Activated CD4-positive, alpha-beta T cell treated with anti-CD3 and anti-CD28 coated beads, Interleukin-2, amount 10 ng/mL, durations not matched to agents 24 days and 14 days (primary cell): ENCODE data around the gene CYP3A4. TPM values are rescaled to one million over a fixed set of nuclear protein-coding genes. Genes with fewer than 3 reads are reported as not detected.
"Not testable (repeated sequence)": the region's sequence is repeated elsewhere in the genome, so short reads cannot be mapped to it uniquely, and the experiment has no call there.

ENCODE experiments used
- DNase-seq: peaks from one replicate; pipeline ENCODE4 v3.0.0; 2022
- H3K27ac Mint-ChIP-seq: one replicate; pipeline ENCODE4 v1.8.0; 2022; ENCODE audit warnings: mild to moderate bottlenecking, mixed read lengths
- H3K27me3 Mint-ChIP-seq: one replicate; pipeline ENCODE4 v1.8.0; 2022; ENCODE audit warnings: mixed read lengths
- H3K36me3 Mint-ChIP-seq: one replicate; pipeline ENCODE4 v1.8.0; 2022; ENCODE audit warnings: low read depth, mild to moderate bottlenecking, mixed read lengths
- H3K4me1 Mint-ChIP-seq: one replicate; pipeline ENCODE4 v1.8.0; 2021; ENCODE audit warnings: mixed read lengths
- H3K4me3 Mint-ChIP-seq: one replicate; pipeline ENCODE4 v1.8.0; 2022; ENCODE audit warnings: mild to moderate bottlenecking, moderate library complexity, mixed read lengths
- H3K9me3 Mint-ChIP-seq: one replicate; pipeline ENCODE4 v1.8.0; 2021; ENCODE audit warnings: mixed read lengths
- intact Hi-C: fragments of 100-400 bp; cut with micrococcal nuclease; formaldehyde crosslinking; loops from one replicate; pipeline ENCODE4 v1.15.1; 2023
- total RNA-seq: library from RNA; stranded (reverse); gene quantifications from 2 replicates; pipeline ENCODE4 v1.2.3, GENCODE V29; 2022

Gene CYP3A4
- total RNA-seq, 1 donor from 2014 or later, result not detected

DNA sequence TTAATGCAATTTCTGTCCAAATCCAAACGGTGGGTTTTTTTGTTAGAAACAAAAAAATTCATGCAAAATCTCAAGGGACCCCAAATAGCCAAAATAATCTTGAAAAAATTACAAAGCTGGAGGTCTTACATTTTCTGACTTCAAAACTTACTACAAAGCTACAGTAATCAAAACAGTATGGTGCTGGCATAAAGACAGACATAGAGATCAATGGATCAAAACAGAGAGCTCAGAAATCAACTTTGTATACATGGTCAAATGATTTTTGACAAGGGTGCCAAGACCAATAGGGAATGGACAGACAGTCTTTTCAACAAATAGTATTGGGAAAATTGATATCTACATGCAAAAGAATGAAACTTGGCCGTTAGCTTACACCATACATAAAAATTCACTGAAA lies 21.7 kb upstream of the CYP3A4 start:
- Mint-ChIP-seq H3K27me3 (peaks cover 37% of the 10 kb centered on the region), H3K4me1 (no peaks in the 10 kb centered on the region)
- DNase-seq, result no peak

GRCh38 chr7:99803118-99803517 lies 19.1 kb upstream of the CYP3A4 start:
- DNase-seq, H3K4me1 Mint-ChIP-seq, H3K4me3 Mint-ChIP-seq, intact Hi-C loops, H3K27ac Mint-ChIP-seq, H3K36me3 Mint-ChIP-seq: not testable (repeated sequence)
- peaks cover 16% of the 10 kb centered on the region for H3K9me3 Mint-ChIP-seq
- H3K27me3 Mint-ChIP-seq, result peaks cover 42% of the 10 kb centered on the region

More for the DNA sequence above, 21.7 kb upstream of the CYP3A4 start:
- H3K4me3 Mint-ChIP-seq, result no peak overlapping the region
- no peak overlapping the region for H3K27ac Mint-ChIP-seq
- intact Hi-C loops, result no loop called here
- peaks cover 16% of the 10 kb centered on the region for H3K9me3 Mint-ChIP-seq
- no peaks in the 10 kb centered on the region for H3K36me3 Mint-ChIP-seq

DNA sequence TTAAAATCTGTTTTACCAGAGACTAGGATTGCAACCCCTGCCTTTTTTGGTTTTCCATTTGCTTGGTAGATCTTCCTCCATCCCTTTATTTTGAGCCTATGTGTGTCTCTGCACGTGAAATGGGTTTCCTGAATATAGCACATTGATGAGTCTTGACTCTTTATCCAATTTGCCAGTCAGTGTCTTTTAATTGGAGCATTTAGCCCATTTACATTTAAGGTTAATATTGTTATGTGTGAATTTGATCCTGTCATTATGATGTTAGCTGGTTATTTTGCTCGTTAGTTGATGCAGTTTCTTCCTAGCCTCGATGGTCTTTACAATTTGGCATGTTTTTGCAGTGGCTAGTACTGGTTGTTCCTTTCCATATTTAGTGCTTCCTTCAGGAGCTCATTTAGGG lies 17.4 kb upstream of the CYP3A4 start:
- H3K4me3 Mint-ChIP-seq, H3K4me1 Mint-ChIP-seq, intact Hi-C loops, H3K27ac Mint-ChIP-seq, DNase-seq, H3K36me3 Mint-ChIP-seq: not testable (repeated sequence)
- H3K9me3 Mint-ChIP-seq, result peaks cover 11% of the 10 kb centered on the region
- H3K27me3 Mint-ChIP-seq, result peaks cover 38% of the 10 kb centered on the region

- peaks cover 3% of the 10 kb centered on the region for H3K9me3 Mint-ChIP-seq
- H3K36me3 Mint-ChIP-seq, result no peaks in the 10 kb centered on the region
- DNase-seq, result no peak
- peaks cover 22% of the 10 kb centered on the region for H3K27me3 Mint-ChIP-seq
- H3K27ac Mint-ChIP-seq, result no peak overlapping the region
- no peaks in the 10 kb centered on the region for H3K4me1 Mint-ChIP-seq
- H3K4me3 Mint-ChIP-seq, result no peak overlapping the region
- intact Hi-C loops, result no loop called here
These were observed 15.0 kb upstream of the CYP3A4 start for GRCh38 chr7:99798972-99799371.

DNA sequence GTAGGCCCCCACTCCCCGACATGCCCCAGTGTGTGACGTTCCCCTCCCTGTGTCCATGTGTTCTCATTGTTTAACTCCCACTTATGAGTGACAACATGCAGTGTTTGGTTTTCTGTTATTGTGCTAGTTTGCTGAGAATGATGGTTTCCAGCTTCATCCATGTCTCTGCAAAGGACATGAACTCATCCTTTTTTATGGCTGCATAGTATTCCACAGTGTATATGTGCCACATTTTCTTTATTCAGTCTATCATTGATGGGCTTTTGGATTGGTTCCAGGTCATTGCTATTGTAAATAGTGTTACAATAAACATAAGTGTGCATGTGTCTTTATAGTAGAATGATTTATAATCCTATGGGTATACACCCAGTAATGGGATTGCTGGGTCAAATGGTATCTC lies 11.9 kb upstream of the CYP3A4 start:
- H3K4me3 Mint-ChIP-seq, H3K36me3 Mint-ChIP-seq, H3K4me1 Mint-ChIP-seq, H3K9me3 Mint-ChIP-seq, H3K27ac Mint-ChIP-seq, intact Hi-C loops: not testable (repeated sequence)
- peaks cover 12% of the 10 kb centered on the region for H3K27me3 Mint-ChIP-seq
- peak; percentile 6 for DNase-seq

DNA sequence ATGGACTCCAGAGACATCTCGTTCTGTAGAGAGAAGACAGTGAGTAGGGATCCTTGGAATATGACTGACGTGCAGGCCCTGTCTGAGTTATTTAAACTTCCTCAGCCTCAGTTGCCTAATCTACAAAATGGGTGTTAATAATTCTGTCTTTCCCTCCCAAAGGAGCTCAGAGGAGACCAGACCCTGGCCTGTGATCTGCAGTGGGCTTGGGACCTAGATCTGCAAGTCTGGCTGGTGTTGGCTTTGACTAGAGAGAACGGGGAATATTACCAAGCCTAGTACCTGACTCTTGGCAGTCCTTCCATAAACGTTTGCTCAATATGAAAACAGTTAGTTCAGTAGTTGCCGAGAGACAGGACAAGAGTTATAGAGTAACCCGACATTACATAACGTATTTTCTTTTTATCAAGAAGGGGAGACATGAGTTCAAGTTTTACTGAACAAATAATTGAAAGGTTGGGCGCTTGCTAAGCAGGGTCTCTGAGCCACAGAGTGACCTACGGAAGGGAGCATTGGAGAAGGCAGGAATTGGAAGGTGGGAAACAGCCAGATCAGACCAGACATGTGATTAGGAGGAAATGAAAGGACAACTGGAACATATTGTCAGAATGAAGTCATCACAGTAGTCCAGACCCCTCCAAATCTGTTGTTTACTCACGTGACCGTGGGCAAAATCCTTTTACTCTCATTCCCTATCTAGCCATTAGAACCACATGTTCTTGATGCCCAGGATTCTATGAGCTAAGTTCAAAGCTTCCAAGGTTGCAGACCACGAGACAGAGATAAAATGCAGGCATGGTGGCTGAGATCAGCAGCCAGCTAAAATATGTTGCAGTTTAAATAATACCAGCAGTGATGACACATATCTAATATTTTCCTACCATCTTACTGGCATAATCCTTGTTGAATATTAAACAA lies 10.9 kb upstream of the CYP3A4 start:
- peaks cover 9% of the 10 kb centered on the region for H3K27me3 Mint-ChIP-seq
- DNase-seq, result peak; percentile 20
- intact Hi-C loops, result no loop called here
- H3K9me3 Mint-ChIP-seq, result peaks cover 6% of the 10 kb centered on the region
- no peak overlapping the region for H3K27ac Mint-ChIP-seq
- H3K4me3 Mint-ChIP-seq, result no peak overlapping the region
- H3K4me1 Mint-ChIP-seq, result peaks cover 5% of the 10 kb centered on the region
- no peaks in the 10 kb centered on the region for H3K36me3 Mint-ChIP-seq

- intact Hi-C loops, result no loop called here
- peak; percentile 22 for DNase-seq
- Mint-ChIP-seq H3K27me3 (peaks cover 7% of the 10 kb centered on the region), H3K9me3 (peaks cover 6% of the 10 kb centered on the region), H3K36me3 (no peaks in the 10 kb centered on the region), H3K4me3 (no peak overlapping the region), H3K4me1 (peaks cover 10% of the 10 kb centered on the region), H3K27ac (no peak overlapping the region)
These were observed 9.5 kb upstream of the CYP3A4 start for GRCh38 chr7:99793443-99793842.

- Mint-ChIP-seq H3K36me3 (no peaks in the 10 kb centered on the region), H3K9me3 (peaks cover 6% of the 10 kb centered on the region), H3K4me1 (peaks cover 15% of the 10 kb centered on the region), H3K27me3 (peaks cover 4% of the 10 kb centered on the region), H3K27ac (no peak overlapping the region), H3K4me3 (no peak overlapping the region)
- DNase-seq, result peak; percentile 33
- intact Hi-C loops, result no loop called here
These were observed 9.0 kb upstream of the CYP3A4 start for GRCh38 chr7:99792967-99793366.

GRCh38 chr7:99791667-99792369 lies 7.8 kb upstream of the CYP3A4 start:
- no peaks in the 10 kb centered on the region for H3K36me3 Mint-ChIP-seq
- peak; percentile 53 for DNase-seq
- H3K27me3 Mint-ChIP-seq, result no peaks in the 10 kb centered on the region
- intact Hi-C loops, result no loop called here
- H3K27ac Mint-ChIP-seq, result no peak overlapping the region
- H3K4me1 Mint-ChIP-seq, result peaks cover 17% of the 10 kb centered on the region
- H3K4me3 Mint-ChIP-seq, result no peak overlapping the region
- H3K9me3 Mint-ChIP-seq, result peaks cover 6% of the 10 kb centered on the region

GRCh38 chr7:99791021-99791420 lies 7.0 kb upstream of the CYP3A4 start:
- H3K9me3 Mint-ChIP-seq, result peaks cover 6% of the 10 kb centered on the region
- H3K36me3 Mint-ChIP-seq, result no peaks in the 10 kb centered on the region
- no peak overlapping the region for H3K4me3 Mint-ChIP-seq
- H3K27ac Mint-ChIP-seq, result no peak overlapping the region
- peak; percentile 20 for DNase-seq
- intact Hi-C loops, result no loop called here
- no peaks in the 10 kb centered on the region for H3K27me3 Mint-ChIP-seq
- H3K4me1 Mint-ChIP-seq, result peaks cover 17% of the 10 kb centered on the region

DNA sequence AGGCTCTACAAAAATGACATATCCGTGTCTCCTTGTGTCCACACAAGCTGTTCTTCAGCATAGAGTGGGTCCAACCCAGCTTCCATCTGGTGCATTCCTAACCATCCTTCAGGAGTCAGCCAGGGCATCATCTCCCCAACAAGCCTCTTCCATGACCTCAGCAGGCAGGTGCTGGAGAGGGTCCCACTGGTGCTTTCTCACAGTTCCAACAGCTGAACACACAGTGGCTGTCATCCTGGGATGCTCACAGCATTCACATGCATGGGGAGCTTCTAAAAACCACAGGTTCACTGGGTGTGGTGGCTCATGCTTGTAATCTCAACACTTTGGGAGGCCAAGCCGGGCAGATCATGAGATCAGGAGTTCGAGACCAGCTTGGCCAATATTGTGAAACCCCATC lies 6.4 kb upstream of the CYP3A4 start:
- peaks cover 6% of the 10 kb centered on the region for H3K9me3 Mint-ChIP-seq
- DNase-seq, result peak; percentile 47
- peaks cover 17% of the 10 kb centered on the region for H3K4me1 Mint-ChIP-seq
- H3K4me3 Mint-ChIP-seq, result no peak overlapping the region
- intact Hi-C loops, result no loop called here
- no peaks in the 10 kb centered on the region for H3K27me3 Mint-ChIP-seq
- no peaks in the 10 kb centered on the region for H3K36me3 Mint-ChIP-seq
- no peak overlapping the region for H3K27ac Mint-ChIP-seq

- intact Hi-C loops, result no loop called here
- no peaks in the 10 kb centered on the region for H3K27me3 Mint-ChIP-seq
- no peak overlapping the region for H3K27ac Mint-ChIP-seq
- H3K9me3 Mint-ChIP-seq, result peaks cover 6% of the 10 kb centered on the region
- H3K36me3 Mint-ChIP-seq, result no peaks in the 10 kb centered on the region
- DNase-seq, result peak; percentile 39
- no peak overlapping the region for H3K4me3 Mint-ChIP-seq
- H3K4me1 Mint-ChIP-seq, result peaks cover 17% of the 10 kb centered on the region
These were observed 5.6 kb upstream of the CYP3A4 start for GRCh38 chr7:99789441-99790070.

- H3K4me1 Mint-ChIP-seq, result peaks cover 17% of the 10 kb centered on the region
- H3K36me3 Mint-ChIP-seq, result no peaks in the 10 kb centered on the region
- intact Hi-C loops, result no loop called here
- DNase-seq, result peak; percentile 58
- H3K9me3 Mint-ChIP-seq, result peaks cover 6% of the 10 kb centered on the region
- H3K27ac Mint-ChIP-seq, result peak overlapping the region; percentile 20
- no peaks in the 10 kb centered on the region for H3K27me3 Mint-ChIP-seq
- no peak overlapping the region for H3K4me3 Mint-ChIP-seq
These were observed 4.6 kb upstream of the CYP3A4 start for GRCh38 chr7:99788554-99788953.
